ENCODE results near the gene PRR18. TPM values are rescaled to one million over a fixed set of nuclear protein-coding genes. Genes with fewer than 3 reads are reported as not detected.

Gene PRR18
- total and polyA plus RNA-seq, 2 of the 13 experiments (the other 11 are each of a cell fraction or from before 2014, with no cell fraction given): 0.04 TPM

DNA sequence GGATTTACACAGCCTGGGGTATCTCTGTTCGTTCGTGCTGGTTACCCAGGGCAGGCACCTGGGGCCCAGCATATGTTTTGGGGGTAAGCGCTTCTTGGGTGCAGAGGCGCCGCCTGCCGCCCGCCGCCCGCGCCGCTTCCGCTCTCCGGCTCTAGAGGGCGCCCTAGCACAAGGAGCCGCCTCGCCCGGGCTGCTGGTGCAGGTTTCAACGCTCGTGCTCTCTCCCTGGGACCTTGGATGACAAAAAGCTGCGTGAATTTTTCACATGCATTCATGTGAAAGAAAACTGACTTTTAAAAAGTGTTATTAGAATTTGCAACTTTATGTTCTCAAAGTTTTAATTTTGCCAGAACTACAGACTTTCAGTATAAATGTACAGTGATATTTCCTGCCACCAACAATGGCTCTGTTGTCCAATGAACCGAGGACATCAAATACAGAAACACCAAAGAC is 32.5 kb downstream of the PRR18 start (continued):
- peak; percentile 50; the same call in 1 of the 2 replicates for TF ChIP-seq IRF2 (CRISPR knock-in tag; IDR thresholded peaks at IDR 0.05)
- TF ChIP-seq BHLHE40 (IDR thresholded peaks at IDR 0.05; ENCODE audit: low read length): peak; percentile 32; the same call in 1 of the 2 replicates
- TF ChIP-seq MAZ (IDR thresholded peaks at IDR 0.05; ENCODE audit: borderline replicate concordance, low read depth, low read length): no peak
- peak; percentile 29; the same call in 1 of the 2 replicates for TF ChIP-seq MAZ (CRISPR knock-in tag; IDR thresholded peaks at IDR 0.05; ENCODE audit: low read depth)
- 0 out of 2 replicates have a peak, but pooled peaks have one; percentile 39 for TF ChIP-seq ZNF670 (CRISPR knock-in tag; IDR thresholded peaks at IDR 0.05; ENCODE audit: borderline replicate concordance)
- TF ChIP-seq SNAI1 (CRISPR knock-in tag; IDR thresholded peaks at IDR 0.05; ENCODE audit: borderline replicate concordance): peak; percentile 71; the same call in 1 of the 2 replicates
- 0 out of 2 replicates have a peak, but pooled peaks have one; percentile 44 for TF ChIP-seq ATF7-NPFF (CRISPR knock-in tag; IDR thresholded peaks at IDR 0.05; ENCODE audit: low read depth)
- TF ChIP-seq, protein P1, sequence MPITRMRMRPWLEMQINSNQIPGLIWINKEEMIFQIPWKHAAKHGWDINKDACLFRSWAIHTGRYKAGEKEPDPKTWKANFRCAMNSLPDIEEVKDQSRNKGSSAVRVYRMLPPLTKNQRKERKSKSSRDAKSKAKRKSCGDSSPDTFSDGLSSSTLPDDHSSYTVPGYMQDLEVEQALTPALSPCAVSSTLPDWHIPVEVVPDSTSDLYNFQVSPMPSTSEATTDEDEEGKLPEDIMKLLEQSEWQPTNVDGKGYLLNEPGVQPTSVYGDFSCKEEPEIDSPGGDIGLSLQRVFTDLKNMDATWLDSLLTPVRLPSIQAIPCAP (CRISPR knock-in tag; IDR thresholded peaks at IDR 0.05; ENCODE audit: low read depth): no peak
- TF ChIP-seq YY1 (IDR thresholded peaks at IDR 0.05; ENCODE audit: insufficient read depth, insufficient replicate concordance, low read depth, low read length): peak; percentile 63
- peak; percentile 33; the same call in 1 of the 2 replicates for TF ChIP-seq NFKB2 (CRISPR knock-in tag; IDR thresholded peaks at IDR 0.05; ENCODE audit: borderline replicate concordance)
- TF ChIP-seq ERF (CRISPR knock-in tag; IDR thresholded peaks at IDR 0.05): peak; percentile 65; the same call in 1 of the 2 replicates
- TF ChIP-seq, protein P2, sequence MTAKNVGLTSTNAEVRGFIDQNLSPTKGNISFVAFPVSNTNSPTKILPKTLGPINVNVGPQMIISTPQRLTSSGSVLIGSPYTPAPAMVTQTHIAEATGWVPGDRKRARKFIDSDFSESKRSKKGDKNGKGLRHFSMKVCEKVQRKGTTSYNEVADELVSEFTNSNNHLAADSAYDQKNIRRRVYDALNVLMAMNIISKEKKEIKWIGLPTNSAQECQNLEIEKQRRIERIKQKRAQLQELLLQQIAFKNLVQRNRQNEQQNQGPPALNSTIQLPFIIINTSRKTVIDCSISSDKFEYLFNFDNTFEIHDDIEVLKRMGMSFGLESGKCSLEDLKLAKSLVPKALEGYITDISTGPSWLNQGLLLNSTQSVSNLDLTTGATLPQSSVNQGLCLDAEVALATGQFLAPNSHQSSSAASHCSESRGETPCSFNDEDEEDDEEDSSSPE (CRISPR knock-in tag; IDR thresholded peaks at IDR 0.05): peak; percentile 28; the same call in 1 of the 2 replicates
- TF ChIP-seq, protein P3, sequence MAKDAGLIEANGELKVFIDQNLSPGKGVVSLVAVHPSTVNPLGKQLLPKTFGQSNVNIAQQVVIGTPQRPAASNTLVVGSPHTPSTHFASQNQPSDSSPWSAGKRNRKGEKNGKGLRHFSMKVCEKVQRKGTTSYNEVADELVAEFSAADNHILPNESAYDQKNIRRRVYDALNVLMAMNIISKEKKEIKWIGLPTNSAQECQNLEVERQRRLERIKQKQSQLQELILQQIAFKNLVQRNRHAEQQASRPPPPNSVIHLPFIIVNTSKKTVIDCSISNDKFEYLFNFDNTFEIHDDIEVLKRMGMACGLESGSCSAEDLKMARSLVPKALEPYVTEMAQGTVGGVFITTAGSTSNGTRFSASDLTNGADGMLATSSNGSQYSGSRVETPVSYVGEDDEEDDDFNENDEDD (CRISPR knock-in tag; IDR thresholded peaks at IDR 0.05; ENCODE audit: borderline replicate concordance): no peak
- TF ChIP-seq PRMT3 (CRISPR knock-in tag; IDR thresholded peaks at IDR 0.05; ENCODE audit: borderline replicate concordance, low read depth): no peak
- TF ChIP-seq, protein P4, sequence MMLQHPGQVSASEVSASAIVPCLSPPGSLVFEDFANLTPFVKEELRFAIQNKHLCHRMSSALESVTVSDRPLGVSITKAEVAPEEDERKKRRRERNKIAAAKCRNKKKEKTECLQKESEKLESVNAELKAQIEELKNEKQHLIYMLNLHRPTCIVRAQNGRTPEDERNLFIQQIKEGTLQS (CRISPR knock-in tag; IDR thresholded peaks at IDR 0.05): 0 out of 2 replicates have a peak, but pooled peaks have one; percentile 27
- peak; percentile 81 for TF ChIP-seq XRCC5 (optimal IDR thresholded peaks at IDR 0.05; ENCODE audit: low read length)
- TF ChIP-seq FOSL2 (CRISPR knock-in tag; IDR thresholded peaks at IDR 0.05): 0 out of 2 replicates have a peak, but pooled peaks have one; percentile 6
- TF ChIP-seq ESRRA (CRISPR knock-in tag; IDR thresholded peaks at IDR 0.05; ENCODE audit: low read depth): 0 out of 2 replicates have a peak, but pooled peaks have one; percentile 26
- TF ChIP-seq ZNF30 (CRISPR knock-in tag; IDR thresholded peaks at IDR 0.05): no peak
- TF ChIP-seq ZNF792 (CRISPR knock-in tag; IDR thresholded peaks at IDR 0.05): peak; percentile 44; the same call in 1 of the 2 replicates
- TF ChIP-seq, protein P5, sequence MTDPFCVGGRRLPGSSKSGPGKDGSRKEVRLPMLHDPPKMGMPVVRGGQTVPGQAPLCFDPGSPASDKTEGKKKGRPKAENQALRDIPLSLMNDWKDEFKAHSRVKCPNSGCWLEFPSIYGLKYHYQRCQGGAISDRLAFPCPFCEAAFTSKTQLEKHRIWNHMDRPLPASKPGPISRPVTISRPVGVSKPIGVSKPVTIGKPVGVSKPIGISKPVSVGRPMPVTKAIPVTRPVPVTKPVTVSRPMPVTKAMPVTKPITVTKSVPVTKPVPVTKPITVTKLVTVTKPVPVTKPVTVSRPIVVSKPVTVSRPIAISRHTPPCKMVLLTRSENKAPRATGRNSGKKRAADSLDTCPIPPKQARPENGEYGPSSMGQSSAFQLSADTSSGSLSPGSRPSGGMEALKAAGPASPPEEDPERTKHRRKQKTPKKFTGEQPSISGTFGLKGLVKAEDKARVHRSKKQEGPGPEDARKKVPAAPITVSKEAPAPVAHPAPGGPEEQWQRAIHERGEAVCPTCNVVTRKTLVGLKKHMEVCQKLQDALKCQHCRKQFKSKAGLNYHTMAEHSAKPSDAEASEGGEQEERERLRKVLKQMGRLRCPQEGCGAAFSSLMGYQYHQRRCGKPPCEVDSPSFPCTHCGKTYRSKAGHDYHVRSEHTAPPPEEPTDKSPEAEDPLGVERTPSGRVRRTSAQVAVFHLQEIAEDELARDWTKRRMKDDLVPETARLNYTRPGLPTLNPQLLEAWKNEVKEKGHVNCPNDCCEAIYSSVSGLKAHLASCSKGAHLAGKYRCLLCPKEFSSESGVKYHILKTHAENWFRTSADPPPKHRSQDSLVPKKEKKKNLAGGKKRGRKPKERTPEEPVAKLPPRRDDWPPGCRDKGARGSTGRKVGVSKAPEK (CRISPR knock-in tag; IDR thresholded peaks at IDR 0.05; ENCODE audit: borderline replicate concordance): peak; percentile 81; the same call in 1 of the 2 replicates
- no peak for TF ChIP-seq ETV6 (CRISPR knock-in tag; conservative IDR thresholded peaks at IDR 0.05)
- 0 out of 2 replicates have a peak, but pooled peaks have one; percentile 48 for TF ChIP-seq ELF1 (CRISPR knock-in tag; IDR thresholded peaks at IDR 0.05)
- no peak for TF ChIP-seq ZNF44 (CRISPR knock-in tag; IDR thresholded peaks at IDR 0.05)
- peak; percentile 71 for TF ChIP-seq MIER2 (CRISPR knock-in tag; IDR thresholded peaks at IDR 0.05)

Data from HepG2 (cell line).